ENCODE measurements around the gene TMEM43.

The TMEM43 gene

DNA sequence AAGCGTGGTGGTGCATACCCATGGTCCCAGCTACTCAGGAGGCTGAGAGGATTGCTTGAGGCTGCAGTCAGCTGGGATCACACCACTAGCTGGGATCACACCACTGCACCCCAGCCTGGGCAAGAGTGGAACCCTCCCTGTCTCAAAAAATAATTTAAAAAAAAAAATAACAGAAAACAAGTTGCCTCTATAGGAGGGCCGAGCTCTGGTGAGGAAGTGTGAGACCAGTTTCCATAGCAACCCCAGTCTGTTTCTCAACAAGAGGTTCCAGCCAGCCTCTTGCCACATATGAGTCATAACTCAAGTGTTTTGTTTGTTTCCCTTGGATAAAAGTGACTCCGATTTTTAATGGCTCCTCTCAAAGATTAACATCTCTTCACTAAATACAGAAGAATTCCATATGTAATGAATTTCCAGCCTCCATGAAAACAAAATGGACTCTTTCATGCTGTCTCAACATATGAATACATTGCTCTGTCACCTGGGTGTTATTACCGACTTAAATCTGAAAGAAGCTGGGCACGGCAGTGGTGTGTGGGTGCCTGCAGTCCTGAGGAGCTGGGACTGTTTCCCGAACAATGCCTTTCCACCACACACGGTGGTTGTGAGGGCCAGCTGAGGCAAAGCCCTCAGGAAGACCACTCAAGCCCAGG, 19.7 kb downstream of the TMEM43 start:
- H3K9ac ChIP-seq, result peak overlapping the region; percentile 71 to 96 (median 80)
- H3K27ac ChIP-seq, result peak overlapping the region; percentile 89 to 100 (median 94)
- peaks cover 42 to 75% (median 63%) of the 10 kb centered on the region in 11 experiments for H3K36me3 ChIP-seq
- H4K20me1 ChIP-seq, result peaks cover 0 to 11% (median 0%) of the 10 kb centered on the region in 11 experiments; a peak in 3 of 22 replicates
- no peaks in the 10 kb centered on the region for H3K27me3 ChIP-seq
- H3K4me2 ChIP-seq, result peak overlapping the region; percentile 57 to 97 (median 89)
- no peaks in the 10 kb centered on the region for H3K9me3 ChIP-seq (replicated peaks in 1 of 11)
- peak; percentile 28 to 88 (median 69); a peak in 17 of 22 replicates for TF ChIP-seq Cebpa-rat (IDR thresholded peaks at IDR 0.05)
- H3K4me1 ChIP-seq, result peaks cover 17 to 82% (median 58%) of the 10 kb centered on the region in 10 experiments
- peak overlapping the region in 8 of 10 experiments; percentile 34 to 65 (median 50); a peak in 15 of 20 replicates for H3K4me3 ChIP-seq

DNA sequence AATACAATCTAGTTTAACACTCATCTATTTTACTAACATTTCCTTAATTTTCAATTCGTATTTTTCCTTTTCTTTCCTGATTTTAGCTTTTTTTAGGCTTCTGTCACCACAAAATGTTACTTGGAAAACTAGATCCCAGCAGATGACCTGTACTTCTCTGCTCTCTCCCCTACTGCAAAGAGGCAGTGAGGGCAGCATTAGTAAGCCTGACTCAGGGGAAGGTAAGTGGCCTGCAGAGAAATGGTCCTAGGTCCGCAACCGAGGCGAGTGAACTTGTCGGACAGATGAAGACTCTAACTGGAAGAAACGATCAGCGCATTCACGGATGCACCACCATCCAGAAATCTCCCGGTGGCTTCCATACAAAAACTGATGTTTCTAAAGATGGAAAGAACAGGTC, 20.4 kb downstream of the TMEM43 start:
- Histone ChIP-seq H3K27ac (peak overlapping the region; percentile 89 to 100 (median 94)), H3K4me1 (peaks cover 17 to 82% (median 58%) of the 10 kb centered on the region in 10 experiments), H4K20me1 (peaks cover 0 to 12% (median 0%) of the 10 kb centered on the region in 11 experiments; a peak in 4 of 22 replicates), H3K4me2 (peak overlapping the region in 9 of 11 experiments; percentile 78 to 97 (median 90); a peak in 19 of 22 replicates), H3K9me3 (replicated peaks in 1 of 11) (no peaks in the 10 kb centered on the region), H3K27me3 (no peaks in the 10 kb centered on the region), H3K36me3 (peaks cover 42 to 73% (median 57%) of the 10 kb centered on the region in 11 experiments), H3K9ac (peak overlapping the region; percentile 71 to 96 (median 80); a peak in 21 of 22 replicates), H3K4me3 (peak overlapping the region in 6 of 10 experiments; percentile 49 to 65 (median 53); a peak in 9 of 20 replicates)
- no peak for TF ChIP-seq Cebpa-rat (IDR thresholded peaks at IDR 0.05)

DNA sequence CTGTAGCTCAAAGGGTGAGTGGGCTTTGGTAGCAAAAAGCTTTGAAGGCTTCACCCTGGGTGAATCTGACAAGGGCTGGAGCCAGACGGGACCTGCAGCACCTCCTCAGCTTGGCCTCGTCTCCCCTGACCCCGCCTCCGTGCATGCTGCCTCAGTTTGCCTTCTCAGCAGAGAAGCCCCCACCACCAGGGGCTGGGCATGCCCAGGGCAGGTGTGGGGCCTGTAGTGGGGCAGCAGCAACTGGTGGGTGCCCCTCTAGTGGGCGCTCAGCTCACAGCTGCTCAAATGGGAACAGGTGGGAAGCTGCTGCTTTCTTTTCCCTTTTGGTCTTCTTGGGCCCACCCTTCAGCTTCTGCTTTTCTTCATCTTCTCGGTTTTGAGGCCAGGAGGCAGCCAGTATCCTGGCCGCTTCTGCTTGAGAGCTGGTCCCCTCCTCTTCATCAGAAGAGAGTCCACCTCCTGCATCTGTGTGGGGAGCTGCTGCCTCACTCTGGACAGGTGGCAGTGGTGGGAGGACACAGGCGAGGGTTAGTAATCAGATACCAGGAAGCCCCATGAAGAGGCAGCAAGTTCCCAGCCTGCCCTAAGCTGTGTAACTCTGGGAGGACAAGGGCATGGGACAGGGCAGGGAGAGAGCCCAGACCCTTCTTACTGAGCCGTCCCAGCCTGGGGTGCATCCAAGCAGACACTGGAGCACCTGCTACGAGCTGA, 21.0 kb downstream of the TMEM43 start:
- H3K27ac ChIP-seq, result peak overlapping the region; percentile 89 to 100 (median 94); a peak in 21 of 22 replicates
- H3K9me3 ChIP-seq (replicated peaks in 1 of 11), result no peaks in the 10 kb centered on the region
- H3K9ac ChIP-seq, result peak overlapping the region in 10 of 11 experiments; percentile 71 to 96 (median 80); a peak in 15 of 22 replicates
- peaks cover 0 to 18% (median 0%) of the 10 kb centered on the region in 11 experiments; a peak in 8 of 22 replicates for H4K20me1 ChIP-seq
- no peak for TF ChIP-seq Cebpa-rat (IDR thresholded peaks at IDR 0.05)
- H3K27me3 ChIP-seq, result no peaks in the 10 kb centered on the region
- H3K4me3 ChIP-seq, result peak overlapping the region in 2 of 10 experiments; percentile 3 to 65; a peak in 3 of 20 replicates
- H3K36me3 ChIP-seq, result peaks cover 36 to 73% (median 54%) of the 10 kb centered on the region in 11 experiments
- H3K4me2 ChIP-seq, result peak overlapping the region in 9 of 11 experiments; percentile 78 to 97 (median 90); a peak in 16 of 22 replicates
- H3K4me1 ChIP-seq, result peaks cover 17 to 81% (median 58%) of the 10 kb centered on the region in 10 experiments

- Histone ChIP-seq H3K9me3 (replicated peaks in 1 of 11) (no peaks in the 10 kb centered on the region), H3K4me2 (peak overlapping the region in 7 of 11 experiments; percentile 86 to 97 (median 90); a peak in 14 of 22 replicates), H3K4me3 (no peak overlapping the region), H3K27ac (peak overlapping the region in 10 of 11 experiments; percentile 89 to 100 (median 94); a peak in 18 of 22 replicates), H3K27me3 (no peaks in the 10 kb centered on the region), H3K36me3 (peaks cover 32 to 70% (median 49%) of the 10 kb centered on the region in 11 experiments), H3K9ac (peak overlapping the region in 7 of 11 experiments; percentile 5 to 96 (median 79); a peak in 5 of 22 replicates), H4K20me1 (peaks cover 0 to 24% (median 4%) of the 10 kb centered on the region in 11 experiments; a peak in 11 of 22 replicates), H3K4me1 (peaks cover 20 to 78% (median 58%) of the 10 kb centered on the region in 10 experiments)
- TF ChIP-seq Cebpa-rat (IDR thresholded peaks at IDR 0.05), result no peak
Measured at GRCh38 chr3:14146381-14147065, 21.7 kb downstream of the TMEM43 start.

DNA sequence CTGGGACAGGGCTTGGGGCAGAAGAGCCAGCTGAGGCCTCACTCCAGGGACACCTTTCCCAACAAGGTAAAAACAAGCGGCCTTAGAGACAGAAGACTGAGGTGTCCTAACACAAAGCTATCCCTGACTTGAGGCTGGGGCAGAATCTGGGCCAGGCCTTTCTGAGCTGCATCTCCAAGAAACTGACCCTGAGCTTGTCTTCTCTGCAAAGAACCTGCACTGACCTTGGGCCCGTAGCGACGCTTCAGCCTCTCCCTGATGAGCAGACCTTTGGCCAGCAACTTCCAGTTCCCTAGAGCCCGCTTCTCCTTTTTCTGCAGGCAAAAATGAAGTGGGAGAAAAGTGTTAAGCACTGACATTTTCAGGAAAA, 22.2 kb downstream of the TMEM43 start:
- Histone ChIP-seq H3K9me3 (replicated peaks in 1 of 11) (no peaks in the 10 kb centered on the region), H3K27ac (peak overlapping the region in 8 of 11 experiments; percentile 89 to 100 (median 94); a peak in 6 of 22 replicates), H3K27me3 (no peaks in the 10 kb centered on the region), H3K4me3 (no peak overlapping the region), H3K4me1 (peaks cover 25 to 78% (median 57%) of the 10 kb centered on the region in 10 experiments), H4K20me1 (peaks cover 0 to 29% (median 6%) of the 10 kb centered on the region in 11 experiments; a peak in 12 of 22 replicates), H3K36me3 (peaks cover 35 to 70% (median 44%) of the 10 kb centered on the region in 11 experiments), H3K9ac (peak overlapping the region in 2 of 11 experiments; percentile 5 to 86; a peak in 2 of 22 replicates), H3K4me2 (peak overlapping the region in 4 of 11 experiments; percentile 12 to 96 (median 90); a peak in 7 of 22 replicates)
- no peak for TF ChIP-seq Cebpa-rat (IDR thresholded peaks at IDR 0.05)

DNA sequence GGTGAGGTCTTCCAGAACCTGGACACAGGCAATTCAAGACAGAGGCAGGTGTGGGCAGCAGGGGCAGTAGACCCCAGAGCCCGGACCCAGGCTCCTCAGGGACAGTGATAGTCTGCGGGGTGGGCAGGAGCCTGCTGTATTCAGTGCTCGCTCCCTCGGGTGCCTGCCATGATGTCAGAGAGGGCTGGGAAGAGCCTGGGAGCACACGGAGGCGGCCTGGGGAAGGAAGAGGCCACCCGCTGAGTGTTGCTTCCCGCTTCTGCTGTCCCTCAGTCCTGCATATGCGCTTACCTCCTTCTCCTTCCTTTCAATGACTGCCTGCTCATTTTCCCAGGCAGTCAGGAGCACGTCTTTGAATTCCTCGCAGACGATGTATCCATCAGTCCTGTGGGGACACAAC, 22.8 kb downstream of the TMEM43 start:
- Histone ChIP-seq H3K4me2 (peak overlapping the region in 3 of 11 experiments; percentile 90 to 96 (median 90); a peak in 4 of 22 replicates), H3K27me3 (no peaks in the 10 kb centered on the region), H3K36me3 (peaks cover 35 to 70% (median 46%) of the 10 kb centered on the region in 11 experiments), H4K20me1 (peaks cover 0 to 35% (median 11%) of the 10 kb centered on the region in 11 experiments; a peak in 14 of 22 replicates), H3K9me3 (replicated peaks in 1 of 11) (no peaks in the 10 kb centered on the region), H3K9ac (peak overlapping the region in 2 of 11 experiments; percentile 2 to 54; a peak in 2 of 22 replicates), H3K4me3 (no peak overlapping the region), H3K27ac (peak overlapping the region in 5 of 11 experiments; percentile 18 to 100 (median 30); a peak in 6 of 22 replicates), H3K4me1 (peaks cover 29 to 74% (median 55%) of the 10 kb centered on the region in 10 experiments)
- no peak for TF ChIP-seq Cebpa-rat (IDR thresholded peaks at IDR 0.05)

GRCh38 chr3:14148041-14148985, 23.5 kb downstream of the TMEM43 start:
- Histone ChIP-seq H3K4me3 (no peak overlapping the region), H3K27ac (peak overlapping the region in 3 of 11 experiments; percentile 18 to 89 (median 30); a peak in 4 of 22 replicates), H3K27me3 (no peaks in the 10 kb centered on the region), H3K9ac (no peak overlapping the region), H3K9me3 (replicated peaks in 1 of 11) (no peaks in the 10 kb centered on the region), H3K4me2 (peak overlapping the region in 2 of 11 experiments; percentile 90 to 96; a peak in 2 of 22 replicates), H4K20me1 (peaks cover 0 to 41% (median 11%) of the 10 kb centered on the region in 11 experiments; a peak in 15 of 22 replicates), H3K4me1 (peaks cover 29 to 67% (median 48%) of the 10 kb centered on the region in 10 experiments), H3K36me3 (peaks cover 30 to 73% (median 48%) of the 10 kb centered on the region in 11 experiments)
- TF ChIP-seq Cebpa-rat (IDR thresholded peaks at IDR 0.05), result no peak

Measured in BLaER1 treated with 17β-estradiol and CSF1 and Interleukin-3, amounts not matched to agents 10 nM and 100 nM (cell line).